HG03095 (cell line): ENCODE data around the gene PSMC3.
"Not testable (repeated sequence)": the region's sequence is repeated elsewhere in the genome, so short reads cannot be mapped to it uniquely, and the experiment has no call there.

Experiments used
- ATAC-seq: cut with Tn5 transposase; IDR thresholded peaks from one replicate; pipeline ENCODE4 v1.9.1; 2021; ENCODE audit warnings: moderate library complexity; ENCODE audit not compliant: unreplicated experiment

Gene PSMC3

DNA sequence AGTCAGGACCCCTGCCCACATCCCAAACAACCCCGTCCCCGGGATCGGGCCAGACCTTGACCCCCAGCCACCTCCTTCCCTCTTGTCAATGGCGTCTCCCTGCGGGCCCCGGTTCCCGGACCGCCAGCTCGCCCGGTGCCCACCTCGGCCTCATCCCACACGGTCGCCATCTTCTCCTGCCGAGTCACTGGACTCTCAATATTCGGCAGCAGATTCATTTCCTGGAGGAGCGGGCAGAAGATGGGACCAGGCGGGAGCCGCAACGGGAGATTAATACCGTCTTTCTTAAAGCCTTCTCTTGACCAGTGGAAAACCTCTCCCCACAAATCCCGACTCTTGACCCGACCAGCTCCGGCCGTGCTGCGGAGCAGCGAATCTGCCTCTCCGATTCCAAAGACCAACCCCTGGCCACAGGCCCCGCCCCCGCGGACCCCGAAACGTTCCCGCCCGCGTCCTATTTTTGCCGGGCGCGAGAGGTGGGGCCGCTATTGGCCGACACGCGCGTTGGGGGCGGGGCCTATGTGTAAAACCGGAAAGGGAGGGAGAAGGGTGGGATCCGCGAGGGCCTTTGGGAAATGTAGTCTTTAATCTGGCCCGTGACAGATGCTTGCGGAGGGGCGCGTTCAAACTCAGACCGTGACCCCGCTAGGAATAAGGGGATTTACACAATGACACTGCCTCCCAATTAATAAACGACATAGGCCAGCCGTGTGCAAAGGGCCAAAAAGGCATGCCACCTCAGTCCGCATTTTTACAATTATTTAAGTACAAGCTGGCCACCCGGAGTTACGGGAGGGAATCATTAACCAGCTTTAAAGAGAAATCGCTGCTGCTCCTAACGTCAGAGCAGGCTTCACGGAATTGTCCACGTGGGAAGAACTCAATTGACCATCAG, at the start of gene PSMC3:
PSMC3 (minus strand) TSS at position 378 of the 895 bp plus-strand sequence; CDS start at position 218, 160 bp downstream.
- ATAC-seq = peak; percentile 88

DNA sequence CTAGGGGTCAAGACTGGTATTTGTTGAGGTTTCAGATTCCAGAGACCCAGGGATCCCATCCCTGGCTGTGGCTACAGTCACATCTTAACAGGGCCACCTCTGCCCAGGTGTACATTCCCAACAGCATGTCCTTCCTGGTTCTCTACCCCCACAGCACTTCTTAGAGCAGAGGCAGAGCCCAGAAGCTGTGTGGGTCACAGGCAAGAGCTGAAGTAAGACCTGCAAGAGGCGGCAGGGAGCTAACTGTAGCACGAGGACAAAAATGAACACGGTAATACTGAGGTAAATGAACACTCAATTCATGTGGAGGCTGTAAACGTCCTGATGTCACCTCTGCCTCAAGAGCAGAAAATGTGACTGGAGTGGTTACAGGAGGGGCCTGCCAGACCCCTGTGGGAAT, 44.4 kb upstream of the PSMC3 start:
- no peak for ATAC-seq

DNA sequence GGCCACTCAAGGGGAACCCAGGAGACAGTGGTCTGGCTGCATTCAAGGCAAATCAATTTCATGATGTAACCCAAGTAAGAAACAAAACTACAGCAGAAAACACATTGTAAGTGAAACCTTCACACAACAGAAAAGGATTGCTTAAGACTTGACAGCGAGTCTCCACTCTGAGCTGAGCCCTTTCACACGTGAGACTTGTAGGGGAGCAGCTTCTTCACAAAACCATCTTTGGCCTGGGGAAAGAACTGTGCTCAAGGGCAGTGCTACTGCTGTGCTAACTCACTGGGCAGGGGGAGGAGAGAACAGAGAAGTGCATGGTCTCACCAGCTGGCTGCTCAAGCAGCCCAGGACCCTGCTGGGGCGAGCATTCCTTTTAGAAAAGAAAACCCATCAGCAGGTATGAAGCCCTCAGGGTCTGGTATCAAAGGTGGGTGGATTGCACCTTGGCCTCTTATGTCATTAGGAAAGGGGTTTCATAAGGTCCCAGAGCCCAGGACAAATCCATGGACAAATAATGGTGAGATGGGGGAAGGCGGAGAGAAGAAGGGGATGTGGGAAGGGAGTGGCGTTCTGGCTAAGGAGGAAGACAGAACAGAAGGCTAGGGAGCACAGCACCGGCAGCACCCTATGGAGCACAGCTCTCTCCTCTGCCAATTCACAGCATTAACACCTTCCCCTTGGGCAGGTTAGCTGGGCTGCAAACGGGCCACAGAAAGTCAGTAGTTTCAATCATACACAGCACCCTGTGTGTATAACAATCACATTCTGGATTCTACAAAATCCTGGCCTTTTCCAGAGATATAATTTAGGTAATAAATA, 43.3 kb upstream of the PSMC3 start:
- no peak for ATAC-seq

DNA sequence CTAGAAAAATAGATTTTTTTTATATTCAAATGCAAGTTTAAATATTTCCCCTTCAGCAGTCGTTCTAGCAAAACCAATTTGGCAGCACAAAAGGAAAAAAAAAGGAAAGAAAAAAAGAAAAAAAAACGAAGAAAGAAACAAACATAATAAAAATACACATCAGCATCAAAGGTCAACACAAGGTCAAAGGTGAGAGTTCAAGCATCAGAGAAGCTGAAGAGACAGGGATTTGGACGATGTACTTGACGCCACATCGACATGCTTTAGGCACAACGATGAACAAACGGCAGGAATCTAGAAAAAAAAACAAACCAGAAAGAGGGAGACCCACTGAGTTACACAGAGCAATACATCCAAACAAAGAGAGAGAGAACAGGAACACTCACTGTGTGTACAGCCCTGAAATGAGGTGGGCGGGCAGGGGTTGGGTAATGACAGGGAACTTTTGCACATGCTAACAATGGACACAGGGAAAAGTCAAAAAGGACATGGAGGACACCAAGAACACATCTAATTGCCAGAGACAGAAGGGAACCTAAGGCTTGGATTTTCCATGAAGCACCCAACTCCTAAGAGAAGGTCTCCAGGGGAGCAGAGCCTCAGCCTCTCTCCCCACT, 42.5 kb upstream of the PSMC3 start:
- no peak for ATAC-seq

DNA sequence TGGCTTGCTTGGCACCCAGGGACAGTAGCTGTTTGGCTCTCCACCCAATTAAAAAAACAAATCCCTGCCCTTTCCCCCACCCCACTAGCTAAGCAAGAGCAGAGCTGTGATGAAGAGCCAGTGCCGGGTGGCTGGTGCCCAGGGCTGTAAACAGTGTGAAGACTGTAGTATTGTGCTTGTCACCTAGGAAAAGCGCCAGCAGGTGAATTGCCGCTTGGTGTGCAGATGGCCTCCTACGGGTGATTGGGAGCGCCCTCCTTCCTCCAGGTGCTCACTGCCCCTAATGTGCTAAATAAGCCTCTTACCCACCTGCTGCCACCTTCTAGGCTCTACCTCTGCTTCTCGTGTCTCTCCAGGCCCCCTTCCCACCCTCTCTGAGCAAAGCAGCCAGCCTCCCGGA, 41.1 kb upstream of the PSMC3 start:
- ATAC-seq = no peak

DNA sequence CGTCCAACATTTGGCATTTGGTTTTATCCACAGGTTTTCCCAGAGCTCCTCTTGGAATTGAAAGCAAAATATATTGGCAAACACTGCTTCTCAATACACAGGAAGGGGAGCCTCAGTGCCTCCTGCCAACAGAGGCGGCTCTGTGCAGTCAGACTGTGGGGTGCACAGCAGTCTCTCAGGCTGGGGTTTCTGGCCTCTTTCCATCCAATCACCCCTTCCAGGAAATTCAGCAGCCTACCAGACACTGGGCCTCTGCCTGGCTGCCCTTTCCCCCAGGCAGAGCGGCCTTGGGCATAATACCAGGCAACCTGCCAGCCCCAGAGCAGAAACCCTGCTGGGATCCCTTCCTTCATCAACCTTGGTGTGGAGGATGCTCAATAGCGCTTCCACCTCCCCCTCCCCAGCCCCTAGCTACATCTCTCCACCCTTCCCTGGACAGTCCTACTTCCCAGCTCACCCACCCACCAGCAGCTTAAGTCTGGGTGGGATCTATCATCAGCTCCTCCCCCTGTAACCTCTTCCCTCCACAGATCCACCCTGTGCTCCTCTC, 40.5 kb upstream of the PSMC3 start:
- no peak for ATAC-seq

DNA sequence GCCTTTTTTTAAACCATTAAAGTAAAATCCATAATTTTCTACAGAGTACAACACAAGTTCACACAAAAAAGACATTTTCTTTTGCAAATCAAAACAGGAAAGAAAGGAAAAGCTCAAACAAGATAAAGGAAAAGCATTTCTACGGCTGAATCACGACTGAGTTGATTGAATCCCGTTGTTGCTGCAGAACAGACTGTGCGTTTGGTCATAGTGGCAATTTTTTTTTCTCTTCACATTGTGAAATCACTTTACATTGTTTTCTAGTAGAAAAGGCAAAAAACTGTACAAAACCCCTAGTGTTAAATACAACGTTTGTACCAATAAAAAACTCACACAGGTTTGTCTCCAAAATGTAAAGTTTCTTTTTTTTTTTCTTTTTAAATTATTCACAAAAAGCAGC, 40.0 kb upstream of the PSMC3 start:
- no peak for ATAC-seq

DNA sequence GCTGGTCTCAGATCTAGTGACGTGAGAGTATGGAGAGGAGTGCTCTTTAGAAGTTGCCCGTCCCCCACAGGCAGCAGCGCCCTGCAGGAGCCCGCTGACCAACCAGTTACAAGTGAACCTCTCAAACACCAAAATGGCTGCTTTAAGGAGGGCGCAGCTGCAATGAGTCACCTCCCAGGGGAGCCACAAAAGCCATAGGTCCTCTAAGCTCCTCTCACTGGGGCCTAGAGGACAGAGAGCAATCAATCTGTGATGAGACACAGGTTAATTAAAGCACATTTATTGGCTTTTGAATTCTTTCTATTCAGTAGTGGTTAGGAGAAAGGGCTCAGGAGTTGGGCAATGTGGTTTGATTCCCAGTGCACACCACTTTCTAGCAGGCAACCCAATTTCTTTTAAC, 38.2 kb upstream of the PSMC3 start:
- no peak for ATAC-seq

DNA sequence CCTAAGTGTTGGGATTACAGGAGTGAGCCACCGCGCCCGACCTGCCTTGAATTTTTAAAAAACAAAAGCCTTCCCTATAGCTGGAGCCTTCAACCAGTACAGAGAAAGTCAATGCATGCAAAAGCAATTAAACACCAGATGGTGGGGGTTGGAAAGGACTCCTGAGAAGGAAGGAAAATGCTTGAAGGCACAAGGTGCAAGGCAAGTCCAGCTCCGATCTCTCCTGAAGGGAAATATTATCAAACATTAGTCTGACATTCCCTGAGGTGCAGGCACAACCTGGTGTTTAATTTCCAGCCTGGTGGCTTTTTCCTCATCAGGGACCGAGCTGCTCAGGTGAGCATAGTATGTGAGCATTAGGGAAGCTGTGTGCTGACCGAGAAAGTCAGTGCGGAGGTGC, 35.6 kb upstream of the PSMC3 start:
- ATAC-seq = no peak

DNA sequence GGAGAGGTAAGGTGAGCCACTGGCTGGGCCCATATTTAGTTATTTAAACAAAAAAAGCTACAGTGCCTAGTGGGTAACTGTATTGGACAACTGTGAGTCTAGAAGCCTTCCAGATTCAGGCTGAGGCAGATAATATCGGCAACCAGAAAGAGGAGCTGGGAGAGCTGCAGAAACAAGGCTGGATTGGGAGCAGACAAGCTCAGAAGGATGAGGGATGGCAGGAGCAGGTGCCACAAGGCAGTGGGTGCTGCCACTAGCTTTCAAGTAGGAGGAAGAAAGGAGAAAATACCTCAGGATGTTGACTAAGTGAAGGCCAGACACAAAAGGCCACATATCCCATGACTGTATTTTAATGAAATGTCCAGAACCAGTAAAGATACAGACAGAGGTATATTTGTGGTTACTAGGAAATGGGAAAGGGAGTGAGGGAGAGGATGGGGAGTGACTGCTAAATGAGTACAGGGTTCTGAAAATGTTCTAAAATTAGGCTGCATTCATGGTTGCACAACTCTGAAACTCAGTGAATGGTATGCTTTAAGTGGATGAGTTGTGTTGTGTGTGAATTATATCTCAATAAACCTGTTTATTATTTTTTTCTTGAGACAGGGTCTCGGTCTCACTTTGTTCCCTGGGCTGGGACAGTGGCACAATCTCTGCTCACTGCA, 34.5 kb upstream of the PSMC3 start:
- ATAC-seq = no peak

DNA sequence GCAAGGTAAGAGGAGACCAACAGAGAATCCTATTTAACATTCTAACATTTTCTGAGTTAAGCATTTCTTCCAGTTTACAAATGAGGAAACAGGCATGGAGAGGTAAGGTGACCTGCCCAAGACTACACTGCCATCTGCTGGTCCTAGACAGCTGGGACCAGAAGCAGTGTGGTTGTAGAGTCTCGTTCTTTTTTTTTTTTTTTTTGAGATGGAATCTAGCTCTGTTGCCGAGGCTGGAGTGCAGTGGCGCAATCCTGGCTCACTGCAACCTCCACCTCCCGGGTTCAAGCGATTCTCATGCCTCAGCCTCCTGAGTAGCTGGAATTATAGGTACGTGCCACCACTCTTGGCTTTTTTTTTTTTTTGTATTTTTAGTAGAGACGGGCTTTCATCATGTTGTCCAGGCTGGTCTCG, 28.0 kb upstream of the PSMC3 start:
- not testable (repeated sequence) for ATAC-seq

DNA sequence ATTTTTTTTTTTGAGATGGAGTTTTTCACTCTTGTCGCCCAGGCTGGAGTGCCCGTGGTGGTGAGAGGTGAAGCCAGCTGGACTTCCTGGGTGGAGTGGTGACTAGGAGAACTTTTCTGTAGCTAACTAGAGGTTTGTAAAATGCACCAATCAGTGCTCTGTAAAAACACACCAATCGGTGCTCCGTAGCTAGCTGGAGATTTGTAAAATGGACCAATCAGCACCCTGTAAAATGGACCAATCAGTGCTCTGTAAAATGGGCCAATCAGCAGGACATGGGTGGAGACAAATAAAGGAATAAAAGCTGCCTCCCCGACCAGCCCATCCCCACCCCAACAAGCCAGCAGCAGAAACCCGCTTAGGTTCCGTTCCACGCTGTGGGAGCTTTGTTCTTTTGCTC, 27.1 kb upstream of the PSMC3 start:
- no peak for ATAC-seq

DNA sequence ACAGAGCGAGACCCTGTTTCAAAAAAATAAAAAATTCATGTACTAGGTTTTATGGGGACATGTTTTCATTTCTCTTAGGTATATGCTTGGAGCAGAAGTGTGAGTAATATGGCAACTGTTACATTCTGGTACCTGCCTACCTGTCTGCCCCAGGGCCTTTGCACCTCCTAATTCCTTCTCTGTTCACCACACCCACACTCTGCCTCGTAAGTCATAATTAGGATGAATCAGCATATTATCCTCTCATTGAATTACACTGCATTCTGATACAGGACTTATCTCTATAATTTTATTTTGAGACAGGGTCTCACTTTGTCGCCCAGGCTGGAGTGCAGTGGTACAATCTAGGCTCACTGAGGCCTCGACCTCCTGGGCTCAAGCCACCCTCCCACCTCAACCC, 25.8 kb upstream of the PSMC3 start:
- ATAC-seq = no peak

DNA sequence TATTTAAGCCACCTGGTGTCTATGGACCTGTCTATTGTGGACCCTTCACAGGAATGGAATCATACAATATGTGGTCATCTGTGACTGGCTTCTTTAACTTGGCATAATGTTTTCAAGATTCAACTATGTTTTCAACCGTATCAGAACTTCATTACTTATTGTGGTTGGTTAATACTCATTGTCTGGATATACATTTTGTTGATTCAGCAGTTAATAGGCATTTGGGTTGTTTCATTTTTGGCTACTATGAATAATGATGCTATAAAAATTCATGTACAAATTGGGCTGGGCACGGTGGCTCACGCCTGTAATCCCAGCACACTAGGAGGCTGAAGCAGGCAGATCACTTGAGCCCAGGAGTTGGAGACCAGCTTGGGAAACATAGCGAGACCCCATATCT, 25.2 kb upstream of the PSMC3 start:
- no peak for ATAC-seq

DNA sequence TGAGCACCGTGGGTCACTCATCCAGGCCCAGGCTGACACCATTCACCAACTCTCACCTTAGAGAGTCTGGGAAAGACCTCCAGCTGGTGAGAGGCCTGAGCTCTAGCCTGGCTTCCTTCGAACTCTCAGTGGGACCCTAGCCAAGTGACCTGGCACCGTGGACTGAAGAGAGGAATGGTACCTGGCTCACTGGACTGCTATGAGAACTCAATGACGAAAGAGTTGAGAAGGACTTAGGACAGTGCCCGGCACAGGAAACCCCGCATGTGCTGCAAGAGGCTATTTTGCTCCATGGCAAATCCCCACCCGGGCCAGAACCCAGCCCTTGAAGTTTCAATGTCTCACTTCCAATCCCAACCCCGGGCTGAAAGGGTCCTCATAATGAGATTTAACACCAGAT, 23.3 kb upstream of the PSMC3 start:
- ATAC-seq = no peak

DNA sequence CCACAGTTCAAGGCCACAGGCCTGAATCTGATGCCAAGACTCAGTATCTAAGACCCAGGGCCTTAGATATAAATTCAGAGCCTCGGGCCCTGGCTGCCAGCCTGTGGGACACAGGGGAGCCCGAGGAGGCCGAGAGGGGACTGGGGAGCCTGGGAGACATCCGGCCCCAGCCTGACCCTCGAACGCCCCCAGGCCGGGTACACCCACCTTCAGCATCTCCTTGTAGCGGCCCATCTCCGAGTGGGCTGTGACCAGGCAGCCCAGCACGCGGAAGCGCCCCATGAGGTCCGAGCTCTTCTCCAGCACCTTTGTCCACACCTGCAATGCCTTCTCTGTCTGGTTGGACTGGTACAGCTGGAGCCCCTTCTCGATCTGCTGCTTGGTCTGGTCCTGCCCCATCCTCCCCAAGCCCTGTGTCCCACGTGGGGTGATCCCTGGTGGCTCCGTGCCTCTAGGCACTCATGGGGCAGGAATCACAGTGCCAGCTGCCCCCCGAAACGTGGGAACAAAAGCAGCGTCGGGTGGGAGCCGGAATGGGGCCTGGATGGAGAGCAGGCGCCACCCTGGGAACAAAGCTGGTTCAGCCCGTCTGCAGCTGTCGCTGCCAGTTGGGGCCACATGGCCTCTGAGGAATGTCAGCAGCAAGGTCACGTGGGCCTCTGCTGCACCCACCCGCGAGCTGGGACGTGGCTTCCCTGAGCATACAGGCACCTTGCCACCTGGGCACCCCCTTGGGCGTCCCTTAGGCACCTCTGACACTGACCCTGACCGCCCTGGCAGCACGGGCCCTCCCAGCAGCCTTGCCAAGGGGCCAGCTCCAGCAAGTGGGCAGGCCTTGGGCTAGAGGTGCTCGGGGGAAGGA, 22.6 kb upstream of the PSMC3 start, which contains the start of gene RAPSN:
RAPSN (minus strand) TSS at position 571 of the 862 bp plus-strand sequence; CDS start at position 399, 172 bp downstream.
- no peak for ATAC-seq

DNA sequence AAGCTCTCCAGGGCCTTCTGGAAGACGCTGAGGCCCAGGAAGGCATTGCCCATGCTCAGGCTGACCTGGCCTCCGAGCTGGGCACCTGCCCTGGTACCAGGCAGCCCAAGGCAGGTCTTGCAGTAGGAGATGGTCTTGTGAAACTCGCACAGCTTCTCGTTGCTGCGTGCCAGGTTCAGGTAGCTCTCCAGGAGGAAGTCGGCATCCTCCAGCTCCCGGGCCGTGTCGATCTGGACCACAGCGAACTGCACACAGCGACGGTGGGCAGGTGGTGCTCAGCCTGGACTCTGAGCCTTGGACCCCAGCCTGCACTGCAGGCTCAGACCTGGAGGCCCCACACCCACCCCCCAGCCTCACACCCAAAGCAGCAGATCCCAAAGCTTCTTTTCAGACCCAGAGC, 21.7 kb upstream of the PSMC3 start:
- ATAC-seq = no peak

DNA sequence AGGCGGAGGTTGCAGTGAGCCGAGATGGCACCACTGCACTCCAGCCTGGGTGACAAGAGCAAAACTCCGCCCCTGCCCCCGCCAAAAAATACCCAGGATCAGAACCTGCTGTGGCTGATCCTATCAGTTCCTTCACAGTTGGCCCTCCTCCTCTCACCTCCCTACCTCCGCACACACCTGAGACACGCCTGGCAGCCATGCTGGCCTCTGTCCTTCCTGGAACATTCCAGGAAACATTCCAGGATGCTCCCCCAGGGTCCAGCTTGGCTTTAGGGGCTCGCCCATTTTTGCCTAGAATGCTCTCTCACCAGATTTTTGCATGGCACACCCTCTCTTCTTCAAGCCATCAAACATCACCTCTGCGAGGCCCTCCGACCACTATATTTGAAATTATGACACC, 20.6 kb upstream of the PSMC3 start:
- no peak for ATAC-seq

DNA sequence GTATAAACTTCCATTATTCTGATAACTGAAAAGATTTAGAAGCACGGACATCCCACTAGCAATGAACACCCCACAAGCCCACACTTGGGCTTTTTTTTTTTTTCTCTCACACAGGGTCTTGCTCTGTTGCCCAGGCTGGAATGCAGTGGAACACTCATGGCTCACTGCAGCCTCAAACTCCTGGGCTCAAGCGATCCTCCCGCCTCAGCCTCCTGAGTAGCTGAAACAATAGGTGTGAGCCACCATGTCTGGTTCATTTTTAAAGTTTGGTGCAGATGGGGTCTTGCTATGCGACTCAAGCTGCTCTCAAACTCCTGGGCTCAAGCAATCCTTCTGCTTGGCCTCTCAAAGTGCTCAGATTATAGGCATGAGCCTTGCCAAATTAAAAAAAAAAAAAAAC, 19.6 kb upstream of the PSMC3 start:
- no peak for ATAC-seq

DNA sequence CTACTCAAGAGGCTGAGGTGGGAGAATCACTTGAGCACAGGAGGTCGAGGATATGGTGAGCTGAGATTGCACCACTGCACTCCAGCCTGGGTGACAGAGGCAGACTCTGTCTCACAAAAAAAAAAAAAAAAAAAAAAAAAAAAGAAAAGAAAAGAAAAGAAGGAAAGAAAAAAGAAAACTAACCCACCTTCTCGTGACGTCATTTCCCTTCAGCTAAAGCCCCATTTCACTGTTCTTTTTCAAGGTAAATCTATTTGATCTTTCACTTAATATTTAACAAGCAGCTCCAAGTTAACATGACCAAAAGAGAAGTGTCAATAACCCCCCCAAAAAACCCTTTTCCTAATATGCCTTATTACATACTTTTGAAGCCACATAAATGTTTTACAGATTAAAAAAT, 17.6 kb upstream of the PSMC3 start:
- ATAC-seq = no peak
